ENCODE results near the gene TMEM217. TPM values are rescaled to one million over a fixed set of nuclear protein-coding genes. Genes with fewer than 3 reads are reported as not detected.

Gene TMEM217
- total and polyA plus RNA-seq, 2 of the 8 experiments (the other 6 are each of a cell fraction or from before 2014, with no cell fraction given), result 0.60 to 1.1 TPM

GRCh38 chr6:37305841-37306425 lies 48.0 kb upstream of the TMEM217 start:
- Histone ChIP-seq H3K79me2 (ENCODE audit: control insufficient read depth in 1 of 2, insufficient read depth in 2 of 2, low read length in 2 of 2) (no peaks in the 10 kb centered on the region), H2BK12ac (ENCODE audit: low read depth, low read length) (no peak overlapping the region), H3K27ac (ENCODE audit: low read depth, low read length) (0 out of 2 replicates have a peak overlapping the region, but pooled peaks have one; percentile 32), H3K14ac (ENCODE audit: insufficient read length) (no peak overlapping the region), H3K23me2 (ENCODE audit: low read depth, low read length) (no peaks in the 10 kb centered on the region), H3K27me3 (replicated peaks in 1 of 4; ENCODE audit: control insufficient read depth in 3 of 4, extremely low read depth in 1 of 4, insufficient read depth in 3 of 4, low read length in 3 of 4) (no peaks in the 10 kb centered on the region), H3K18ac (ENCODE audit: extremely low read depth, low read length) (no peak overlapping the region), H3K4me2 (ENCODE audit: insufficient read depth in 1 of 2, low read depth in 2 of 2, low read length in 2 of 2) (no peak overlapping the region), H3K9ac (replicated peaks in 1 of 4; ENCODE audit: extremely low read depth in 1 of 4, low read depth in 3 of 4, low read length in 3 of 4) (no peak overlapping the region), H2AK5ac (ENCODE audit: low read depth, low read length) (no peak overlapping the region), H3K4me1 (replicated peaks in 1 of 4; ENCODE audit: control insufficient read depth in 3 of 4, insufficient read depth in 4 of 4, low read length in 3 of 4) (no peaks in the 10 kb centered on the region), H2AFZ (ENCODE audit: low read length) (no peak overlapping the region), H3K4ac (replicated peaks; ENCODE audit: insufficient read length, low read depth, low read length) (no peak overlapping the region), H3K4me3 (ENCODE audit: extremely low read depth in 1 of 4, insufficient read depth in 2 of 4, low read depth in 3 of 4, low read length in 4 of 4) (no peak overlapping the region), H3K9me3 (ENCODE audit: insufficient read depth in 2 of 2, low read depth in 1 of 2, low read length in 1 of 2) (no peaks in the 10 kb centered on the region), H4K8ac (ENCODE audit: extremely low read depth, insufficient read depth, low read length) (no peak overlapping the region), H3K56ac (replicated peaks; ENCODE audit: insufficient read length, low read depth, low read length) (no peak overlapping the region), H4K91ac (replicated peaks; ENCODE audit: insufficient read length, low read length) (no peak overlapping the region), H2BK5ac (ENCODE audit: low read depth, low read length) (0 out of 2 replicates have a peak overlapping the region, but pooled peaks have one; percentile 1), H4K5ac (ENCODE audit: insufficient read length, low read depth, low read length) (no peak overlapping the region), H3K23ac (ENCODE audit: insufficient read length) (no peak overlapping the region), H2BK120ac (replicated peaks; ENCODE audit: low read depth, low read length) (no peak overlapping the region), H3K79me1 (ENCODE audit: low read depth, low read length) (no peaks in the 10 kb centered on the region), H2BK15ac (ENCODE audit: low read length) (no peak overlapping the region), H2BK20ac (ENCODE audit: low read length) (no peak overlapping the region), H4K20me1 (replicated peaks in 1 of 2; ENCODE audit: control insufficient read depth in 1 of 2, insufficient read depth in 2 of 2, low read length in 2 of 2) (peaks cover 0 to 4% of the 10 kb centered on the region in 2 experiments), H3K36me3 (ENCODE audit: control insufficient read depth in 2 of 4, insufficient read depth in 4 of 4, low read length in 3 of 4) (peaks cover 2 to 17% (median 13%) of the 10 kb centered on the region in 4 experiments; a peak in 7 of 8 replicates)
- WGBS, 2 experiments (ENCODE audit: extremely low coverage in 1 of 2, insufficient coverage in 1 of 2, insufficient read length in 1 of 2, insufficient replicate concordance in 2 of 2, low coverage in 1 of 2, low lambda C conversion rate in 2 of 2, missing lambda C conversion rate in 1 of 2), result 87% methylated on average over 4 of the region's 4 CpGs; no CpG with 5 or more reads in 1 of the 2 experiments
- no peak for DNase-seq (ENCODE audit: low read depth in 1 of 2, low spot score in 2 of 2)
- CTCF ChIA-PET (ENCODE audit: partially characterized antibody), result interaction anchor here (0.5 to 5.3 kb wide), 6 partner anchors 10 to 547 kb away, joined by 3 to 43 read pairs (median 3); no protein-coding TSS in a partner anchor
- POLR2A ChIA-PET (ENCODE audit: partially characterized antibody), result no interaction called here
- FAIRE-seq, result no peak
- no peak for TF ChIP-seq RAD21 (IDR thresholded peaks at IDR 0.05 in 1 of 2, conservative IDR thresholded peaks at IDR 0.05 in 1 of 2; ENCODE audit: low read depth in 2 of 2, low read length in 2 of 2)
- TF ChIP-seq YY1 (IDR thresholded peaks at IDR 0.05; ENCODE audit: low read depth, low read length), result no peak
